HCT116 (cell line): ENCODE data around the gene GORASP1. TPM values are rescaled to one million over a fixed set of nuclear protein-coding genes. Genes with fewer than 3 reads are reported as not detected.

Experiments used
- microRNA-seq: library from miRNA; unstranded; fragments of <30 nt; microRNA quantifications from one replicate; pipeline ENCODE4, GENCODE V29; 2016; ENCODE audit warnings: borderline number of aligned reads
- total RNA-seq: library from RNA; stranded (reverse); gene quantifications from one replicate; pipeline ENCODE4 v1.2.1, GENCODE V29; 2021; ENCODE audit not compliant: unreplicated experiment

The GORASP1 gene
- total RNA-seq, 1 experiment from 2014 or later = 38.8 TPM

Small RNAs within 50 kb of the gene (microRNA-seq; reads per million reads assigned to microRNA genes)
- gene MIR6822 = not detected

Other genes starting within 250 kb of the GORASP1 start
- gene SCN11A, start 55.7 kb downstream of the GORASP1 start, total RNA-seq = 0.05 TPM
- 35.6 TPM for gene WDR48, start 55.6 kb downstream of the GORASP1 start, total RNA-seq
- 5.6 TPM for gene TTC21A, start 53 bp upstream of the GORASP1 start, total RNA-seq
- gene CSRNP1, start 46.0 kb upstream of the GORASP1 start, total RNA-seq = 15.0 TPM
- gene XIRP1, start 85.0 kb upstream of the GORASP1 start, total RNA-seq = not detected
- gene CX3CR1, start 172.4 kb upstream of the GORASP1 start, total RNA-seq = 0.10 TPM
- gene CCR8, start 222.1 kb upstream of the GORASP1 start, total RNA-seq = not detected